Stimulated activated CD8-positive, alpha-beta memory T cell treated with anti-CD3 and anti-CD28 coated beads, Interleukin-15, amount 100 ng/mL, for 24 hours (primary cell): ENCODE measurements around the gene TPRA1.
"Not testable (repeated sequence)": the region's sequence is repeated elsewhere in the genome, so short reads cannot be mapped to it uniquely, and the experiment has no call there.

ENCODE experiments used
- DNase-seq: peaks from one replicate; pipeline ENCODE4 v3.0.0-alpha.2; 2020; ENCODE audit warnings: low read depth

TPRA1 gene

GRCh38 chr3:127536830-127537812 lies 53.4 kb downstream of the TPRA1 start:
- no peak for DNase-seq

GRCh38 chr3:127535901-127536829 lies 54.4 kb downstream of the TPRA1 start:
- DNase-seq: no peak

- no peak for DNase-seq
Observed at GRCh38 chr3:127535106-127535785, 55.3 kb downstream of the TPRA1 start.

- no peak for DNase-seq
Observed at GRCh38 chr3:127534564-127534963, 56.0 kb downstream of the TPRA1 start.

- no peak for DNase-seq
Observed at GRCh38 chr3:127534161-127534451, 56.4 kb downstream of the TPRA1 start.

GRCh38 chr3:127532561-127533203 lies 57.9 kb downstream of the TPRA1 start:
- DNase-seq: no peak

GRCh38 chr3:127531821-127532220 lies 58.7 kb downstream of the TPRA1 start:
- no peak for DNase-seq

- DNase-seq: not testable (repeated sequence)
Observed at GRCh38 chr3:127530863-127531262, 59.7 kb downstream of the TPRA1 start.

- no peak for DNase-seq
Observed at GRCh38 chr3:127529346-127530188, 61.0 kb downstream of the TPRA1 start.

GRCh38 chr3:127525373-127525772 lies 65.2 kb downstream of the TPRA1 start:
- no peak for DNase-seq

- DNase-seq: no peak
Observed at GRCh38 chr3:127524296-127524896, 66.1 kb downstream of the TPRA1 start.
